Dedifferentiated amniotic fluid mesenchymal stem cell (primary cell): Measurements from ENCODE around the gene RUSF1.
"Not testable (repeated sequence)": the region's sequence is repeated elsewhere in the genome, so short reads cannot be mapped to it uniquely, and the experiment has no call there.

ENCODE experiments used
- DNase-seq: peaks from one replicate; pipeline ENCODE4 v3.0.0-alpha.2; 2016; ENCODE audit errors: extremely low spot score

The RUSF1 gene

GRCh38 chr16:31452631-31453106 is 55.5 kb downstream of the RUSF1 start:
- peak; percentile 92 for DNase-seq

- peak; percentile 48 for DNase-seq
Measured at GRCh38 chr16:31451681-31452351, 56.4 kb downstream of the RUSF1 start.

GRCh38 chr16:31451201-31451600 is 57.0 kb downstream of the RUSF1 start:
- no peak for DNase-seq

GRCh38 chr16:31445931-31446330 is 62.3 kb downstream of the RUSF1 start:
- DNase-seq: not testable (repeated sequence)

- DNase-seq: no peak
Measured at GRCh38 chr16:31441956-31442355, 66.2 kb downstream of the RUSF1 start.

- DNase-seq: peak; percentile 29
Measured at GRCh38 chr16:31440516-31441184, 67.5 kb downstream of the RUSF1 start.

GRCh38 chr16:31439519-31439918 is 68.7 kb downstream of the RUSF1 start:
- no peak for DNase-seq
